AG04450 (cell line): ENCODE measurements around the gene LRP1B. TPM values are rescaled to one million over a fixed set of nuclear protein-coding genes. Genes with fewer than 3 reads are reported as not detected.

Experiments
- CTCF ChIA-PET: fragments of 300-600, 350-600 bp; formaldehyde crosslinking; extraction: SDS; loops from one replicate; lab custom pipeline; 2022; ENCODE audit warnings: antibody characterized with exemption, inconsistent platforms; lab: Charles Lee
- POLR2A ChIA-PET: fragments of 350-600 bp; formaldehyde crosslinking; extraction: SDS; loops from one replicate; lab custom pipeline; 2021; ENCODE audit warnings: antibody characterized with exemption, inconsistent platforms; lab: Yijun Ruan, JAX
- DNase-seq: peaks from one replicate; pipeline ENCODE4 v3.0.0-alpha.2; 2011; ENCODE audit warnings: low read depth, low spot score
- H3K27ac ChIP-seq: one replicate; pipeline ENCODE4 v1.5.1; 2012; ENCODE audit warnings: low read depth, low read length, control low read depth
- H3K27me3 ChIP-seq: one replicate; pipeline ENCODE4 v1.6.0; 2012; ENCODE audit warnings: low read length; ENCODE audit not compliant: control insufficient read depth, insufficient read depth
- H3K4me3 ChIP-seq: 2 replicates; pipeline ENCODE4 v1.5.1; 2011; ENCODE audit warnings: mild to moderate bottlenecking, low read depth, low read length, control low read depth
- H3K9me3 ChIP-seq: 2 replicates; pipeline ENCODE4 v1.5.1; 2012; ENCODE audit warnings: low read length; ENCODE audit not compliant: control insufficient read depth, insufficient read depth
- polyA plus RNA-seq: library from polyadenylated mRNA; depleted of rRNA; stranded (reverse); fragments of >200 nt; gene quantifications from 2 replicates; pipeline ENCODE4 v1.2.3, GENCODE V29; 2011
- small RNA-seq: library from RNA; depleted of rRNA; stranded (forward); fragments of <200 nt; gene quantifications from one replicate; pipeline ENCODE3, GENCODE V24; 2012; ENCODE audit warnings: low read depth; ENCODE audit not compliant: insufficient read length
- TF ChIP-seq, protein P1 (sequence below): IDR thresholded peaks from 2 replicates; pipeline ENCODE4 v1.5.1; 2011; ENCODE audit warnings: low read depth, low read length, control low read depth, inconsistent platforms

LRP1B gene
- polyA plus RNA-seq, 1 experiment, result 0.15 TPM

DNA sequence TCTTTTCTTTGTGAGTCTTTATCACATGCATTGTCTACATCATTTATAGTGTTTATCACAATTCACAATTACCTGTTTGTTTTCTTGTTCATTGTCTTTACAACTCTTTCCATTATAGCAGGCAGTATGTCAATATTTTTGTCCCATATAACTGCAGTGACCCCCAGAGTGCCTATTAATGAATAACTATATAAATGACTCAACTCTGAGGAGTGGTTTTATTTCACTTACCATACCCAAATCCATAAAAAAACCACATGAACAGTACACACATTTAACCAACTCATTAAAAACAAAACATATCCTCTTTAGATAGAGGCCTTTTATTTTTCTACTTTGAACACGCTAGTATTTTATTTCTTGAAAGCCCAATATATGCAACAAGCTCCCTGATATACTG lies 1931.5 kb downstream of the LRP1B start:
- no peaks in the 10 kb centered on the region for H3K9me3 ChIP-seq
- POLR2A ChIA-PET, result no interaction called here
- no peaks in the 10 kb centered on the region for H3K27me3 ChIP-seq
- H3K4me3 ChIP-seq, result no peak overlapping the region
- DNase-seq, result no peak
- TF ChIP-seq, protein P1, sequence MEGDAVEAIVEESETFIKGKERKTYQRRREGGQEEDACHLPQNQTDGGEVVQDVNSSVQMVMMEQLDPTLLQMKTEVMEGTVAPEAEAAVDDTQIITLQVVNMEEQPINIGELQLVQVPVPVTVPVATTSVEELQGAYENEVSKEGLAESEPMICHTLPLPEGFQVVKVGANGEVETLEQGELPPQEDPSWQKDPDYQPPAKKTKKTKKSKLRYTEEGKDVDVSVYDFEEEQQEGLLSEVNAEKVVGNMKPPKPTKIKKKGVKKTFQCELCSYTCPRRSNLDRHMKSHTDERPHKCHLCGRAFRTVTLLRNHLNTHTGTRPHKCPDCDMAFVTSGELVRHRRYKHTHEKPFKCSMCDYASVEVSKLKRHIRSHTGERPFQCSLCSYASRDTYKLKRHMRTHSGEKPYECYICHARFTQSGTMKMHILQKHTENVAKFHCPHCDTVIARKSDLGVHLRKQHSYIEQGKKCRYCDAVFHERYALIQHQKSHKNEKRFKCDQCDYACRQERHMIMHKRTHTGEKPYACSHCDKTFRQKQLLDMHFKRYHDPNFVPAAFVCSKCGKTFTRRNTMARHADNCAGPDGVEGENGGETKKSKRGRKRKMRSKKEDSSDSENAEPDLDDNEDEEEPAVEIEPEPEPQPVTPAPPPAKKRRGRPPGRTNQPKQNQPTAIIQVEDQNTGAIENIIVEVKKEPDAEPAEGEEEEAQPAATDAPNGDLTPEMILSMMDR, result no peak
- H3K27ac ChIP-seq, result no peak overlapping the region
- CTCF ChIA-PET, result no interaction called here

DNA sequence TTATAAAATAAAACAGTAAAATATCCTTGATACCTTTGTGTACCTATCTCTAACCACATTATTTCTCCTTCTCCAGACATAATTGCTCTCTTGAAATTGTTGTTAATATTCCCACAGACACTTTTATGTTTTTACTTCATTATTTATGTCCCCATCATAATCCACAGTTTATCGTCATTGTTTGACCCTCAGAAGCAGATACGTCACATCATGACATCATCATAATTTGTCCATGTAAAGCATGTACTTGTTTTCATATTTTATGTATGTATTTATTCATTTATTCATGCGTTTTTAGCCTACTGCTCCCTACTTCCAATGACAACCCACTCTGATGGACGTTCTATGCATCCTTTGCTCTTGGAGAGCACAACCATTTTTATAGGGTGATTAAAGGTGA lies 1943.7 kb downstream of the LRP1B start:
- H3K4me3 ChIP-seq, result no peak overlapping the region
- H3K9me3 ChIP-seq, result no peaks in the 10 kb centered on the region
- no peak overlapping the region for H3K27ac ChIP-seq
- ChIA-PET POLR2A (no interaction called here), CTCF (no interaction called here)
- H3K27me3 ChIP-seq, result no peaks in the 10 kb centered on the region
- TF ChIP-seq, protein P1, result no peak
- no peak for DNase-seq

DNA sequence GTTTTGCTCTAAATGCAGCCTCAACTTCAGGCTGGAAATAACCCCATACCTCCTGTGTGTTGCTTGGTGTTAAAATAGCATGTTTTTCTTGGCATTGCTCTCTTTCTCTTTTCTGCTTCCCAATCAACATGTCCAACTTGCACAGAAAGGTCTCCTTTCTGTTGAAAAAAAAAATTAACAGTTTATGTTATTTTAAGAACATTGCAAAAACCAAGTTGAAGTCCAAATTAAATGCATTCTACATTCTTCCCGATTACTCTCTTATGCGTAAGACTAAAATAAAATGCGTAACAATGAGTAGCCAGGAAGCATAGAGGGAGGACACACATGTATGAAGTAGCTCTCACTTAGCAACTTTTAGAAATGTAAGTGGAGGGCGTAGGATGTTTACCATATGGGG lies 1944.5 kb downstream of the LRP1B start:
- CTCF ChIA-PET, result no interaction called here
- Histone ChIP-seq H3K9me3 (no peaks in the 10 kb centered on the region), H3K27me3 (no peaks in the 10 kb centered on the region), H3K4me3 (no peak overlapping the region), H3K27ac (no peak overlapping the region)
- POLR2A ChIA-PET, result no interaction called here
- DNase-seq, result no peak
- TF ChIP-seq, protein P1, result no peak

DNA sequence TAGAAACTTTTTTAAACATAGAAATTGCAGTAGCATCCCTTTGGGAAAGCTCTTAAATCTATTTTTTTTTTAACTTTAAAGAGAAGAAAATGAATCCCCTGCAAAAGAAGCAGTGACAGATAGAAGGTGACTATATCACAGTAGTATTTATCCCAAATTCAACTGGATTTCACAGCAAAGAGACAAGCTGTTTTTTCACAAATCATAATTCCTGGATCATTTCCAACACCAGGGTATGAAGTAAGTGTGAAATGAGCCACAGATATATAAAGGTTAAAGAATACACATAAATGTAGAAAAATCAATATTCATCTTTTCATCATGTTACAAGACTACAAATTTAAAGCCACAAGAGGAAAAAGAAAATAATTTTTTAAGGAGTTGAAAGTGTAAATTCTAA lies 1945.7 kb downstream of the LRP1B start:
- no peaks in the 10 kb centered on the region for H3K27me3 ChIP-seq
- CTCF ChIA-PET, result no interaction called here

DNA sequence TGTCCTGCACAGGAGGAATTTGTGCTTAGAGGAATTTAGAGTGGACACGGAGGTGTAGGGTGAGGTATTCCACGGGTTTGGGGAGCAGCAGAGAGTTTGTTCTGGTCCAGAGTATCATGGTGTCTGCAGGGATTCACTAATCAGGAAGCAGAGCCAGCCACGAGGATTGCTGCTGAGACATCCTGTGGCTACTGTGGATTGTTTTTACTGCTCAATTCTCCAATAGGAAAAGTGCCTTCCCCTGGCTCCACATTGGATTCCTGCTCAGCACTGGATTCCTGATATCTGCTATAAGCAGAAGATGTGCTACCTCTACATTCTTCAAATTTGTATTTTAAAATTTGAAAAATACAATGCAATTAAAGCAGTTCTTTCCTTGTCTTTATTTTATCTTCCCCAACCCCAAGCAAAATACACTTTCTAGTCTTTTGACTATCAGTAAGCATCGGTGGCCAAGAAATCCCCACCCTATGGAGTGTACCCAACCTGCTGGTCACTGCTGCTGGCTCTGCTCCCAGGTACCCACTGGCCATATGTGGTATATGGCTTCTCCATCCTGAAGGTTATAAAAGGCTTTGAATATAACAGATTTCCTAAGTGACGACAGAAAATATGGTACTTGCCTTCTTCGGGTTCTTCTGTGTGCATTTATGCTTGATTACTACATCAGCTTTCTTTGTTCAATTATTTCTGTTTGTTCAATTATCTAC lies 1947.6 kb downstream of the LRP1B start:
- Histone ChIP-seq H3K9me3 (no peaks in the 10 kb centered on the region), H3K27me3 (no peaks in the 10 kb centered on the region), H3K27ac (no peak overlapping the region), H3K4me3 (no peak overlapping the region)
- CTCF ChIA-PET, result no interaction called here
- POLR2A ChIA-PET, result no interaction called here
- DNase-seq, result no peak
- TF ChIP-seq, protein P1, result no peak

More for the DNA sequence above, 1945.7 kb downstream of the LRP1B start:
- Histone ChIP-seq H3K27ac (no peak overlapping the region), H3K9me3 (no peaks in the 10 kb centered on the region), H3K4me3 (no peak overlapping the region)
- POLR2A ChIA-PET, result no interaction called here
- TF ChIP-seq, protein P1, result no peak
- no peak for DNase-seq

Small RNAs within 50 kb of the gene (small RNA-seq; reads per million reads assigned to genes)
- gene AC068287.1 (not detected), gene MTCO1P44 (not detected), gene RF00019 (not detected), gene RF02271 (not detected), gene RNU6-904P (not detected)
